HG03354 (cell line): ENCODE data around the gene ZSCAN22.
"Not testable (repeated sequence)": the region's sequence is repeated elsewhere in the genome, so short reads cannot be mapped to it uniquely, and the experiment has no call there.

Source experiments
- ATAC-seq: cut with Tn5 transposase; IDR thresholded peaks from one replicate; pipeline ENCODE4 v1.9.1; 2021; ENCODE audit warnings: mild to moderate bottlenecking; ENCODE audit not compliant: unreplicated experiment, poor library complexity, severe bottlenecking

Gene ZSCAN22

DNA sequence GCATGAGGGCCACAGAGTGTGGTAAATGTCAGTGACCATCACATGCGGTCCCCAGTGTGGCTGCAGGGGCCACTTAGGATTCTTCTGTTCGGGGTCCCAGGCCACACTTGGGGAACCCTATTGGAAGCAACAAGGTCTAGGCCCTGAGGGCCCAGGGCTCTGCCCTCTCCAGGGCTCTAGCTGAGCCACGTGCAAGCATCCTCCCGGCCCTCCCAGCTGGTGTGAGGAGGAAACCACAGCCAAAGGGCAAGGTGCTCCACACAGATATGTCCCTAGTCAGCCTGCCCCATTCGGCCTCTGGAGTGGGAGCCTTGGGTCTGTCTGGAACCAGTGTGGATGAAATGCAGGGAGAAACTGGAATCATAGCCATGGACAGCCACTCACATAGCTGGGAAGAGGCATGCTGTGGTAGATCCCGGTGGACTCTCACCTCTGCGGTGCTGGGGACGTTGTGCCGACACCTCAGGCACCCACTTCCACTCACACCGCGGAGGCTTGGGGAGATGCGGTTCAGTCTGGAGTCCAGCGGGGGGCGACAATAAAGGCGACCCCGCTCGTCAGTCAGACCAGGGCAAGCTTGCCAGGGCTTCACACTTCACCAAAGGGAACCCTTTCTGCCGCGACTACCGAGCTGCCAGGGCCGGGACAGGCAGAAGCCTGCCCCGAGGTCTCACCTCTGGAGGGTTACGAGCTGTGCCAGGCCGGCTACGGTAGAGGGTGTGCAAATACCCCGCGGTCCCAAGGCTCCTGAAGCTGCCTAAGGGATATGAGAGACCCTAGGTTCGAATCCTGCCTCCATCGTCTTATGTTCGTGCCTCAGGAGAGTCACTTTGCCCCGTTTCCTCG is 40.0 kb downstream of the ZSCAN22 start:
- ATAC-seq: no peak

DNA sequence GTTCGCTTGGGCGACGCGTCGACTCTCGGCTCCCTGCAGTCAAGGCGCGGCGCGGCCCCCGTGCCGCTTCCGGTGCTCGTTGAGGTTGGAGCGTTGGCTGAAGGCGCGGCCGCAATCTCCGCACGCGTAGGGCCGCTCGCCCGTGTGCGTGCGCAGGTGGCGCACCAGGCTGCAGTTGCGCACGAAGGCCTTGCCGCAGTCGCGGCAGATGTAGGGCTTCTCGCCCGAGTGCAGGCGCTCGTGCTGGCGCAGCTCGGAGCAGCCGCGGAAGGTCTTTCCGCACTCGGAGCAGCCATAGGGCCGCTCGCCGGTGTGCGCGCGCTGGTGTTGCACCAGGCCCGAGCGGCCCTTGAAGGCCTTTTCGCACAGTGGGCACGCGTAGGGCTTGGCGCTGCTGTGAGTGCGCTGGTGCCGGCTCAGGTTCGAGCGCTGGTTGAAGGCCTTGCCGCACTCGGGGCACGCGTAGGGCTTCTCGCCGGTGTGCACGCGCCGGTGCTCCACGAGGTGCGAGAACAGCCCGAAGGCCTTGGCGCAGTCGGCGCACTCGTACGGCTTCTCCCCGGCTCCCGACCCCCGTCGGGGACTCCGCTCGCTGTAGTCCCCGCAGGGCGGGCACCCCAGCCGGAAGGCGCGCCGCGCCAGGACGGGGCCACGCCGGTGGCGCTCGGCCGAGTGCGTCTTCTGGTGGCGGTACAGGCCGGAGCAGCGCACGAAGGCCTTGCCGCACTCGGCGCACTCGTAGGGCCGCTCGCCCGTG is 41.1 kb downstream of the ZSCAN22 start:
- no peak for ATAC-seq

DNA sequence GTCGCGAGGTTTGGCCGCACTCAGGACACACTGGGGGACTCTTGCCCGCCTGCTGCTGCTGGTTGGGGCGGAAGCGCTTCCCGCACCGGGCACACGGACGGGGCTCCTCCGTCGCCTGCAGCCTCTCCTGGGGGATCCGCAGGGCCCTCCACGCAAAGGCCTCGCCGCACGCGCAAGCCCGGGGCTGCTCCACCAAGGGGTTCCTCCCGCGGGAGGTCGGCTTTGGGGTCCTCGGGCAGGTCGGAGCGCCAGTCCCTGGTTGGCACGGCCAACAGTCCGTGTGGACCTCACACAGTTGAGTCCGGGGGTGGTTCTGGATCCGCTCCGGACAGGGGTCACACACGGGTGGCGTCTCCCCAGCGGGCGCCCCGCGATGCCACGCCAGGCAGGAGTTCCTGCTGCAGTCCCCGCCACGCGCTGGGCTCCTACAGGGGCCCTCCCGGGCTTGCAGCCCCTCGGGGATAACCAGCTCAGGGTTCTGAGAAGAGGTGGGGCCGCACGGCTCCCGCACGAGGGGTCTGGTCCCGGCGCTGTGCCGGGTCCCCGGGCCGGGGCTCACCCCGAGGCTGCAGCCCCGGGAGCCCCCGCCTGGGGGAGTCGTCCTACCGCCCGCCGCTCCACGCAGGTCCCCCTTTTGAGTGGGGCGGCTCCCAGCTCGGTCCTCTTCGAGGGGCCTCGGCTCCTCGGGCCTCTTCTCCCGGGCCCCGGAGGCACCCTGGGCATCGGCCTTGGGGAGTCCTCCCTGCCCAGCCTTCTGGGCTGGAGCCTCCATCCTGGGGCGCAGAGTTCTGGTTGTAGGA is 42.0 kb downstream of the ZSCAN22 start:
- ATAC-seq: no peak

DNA sequence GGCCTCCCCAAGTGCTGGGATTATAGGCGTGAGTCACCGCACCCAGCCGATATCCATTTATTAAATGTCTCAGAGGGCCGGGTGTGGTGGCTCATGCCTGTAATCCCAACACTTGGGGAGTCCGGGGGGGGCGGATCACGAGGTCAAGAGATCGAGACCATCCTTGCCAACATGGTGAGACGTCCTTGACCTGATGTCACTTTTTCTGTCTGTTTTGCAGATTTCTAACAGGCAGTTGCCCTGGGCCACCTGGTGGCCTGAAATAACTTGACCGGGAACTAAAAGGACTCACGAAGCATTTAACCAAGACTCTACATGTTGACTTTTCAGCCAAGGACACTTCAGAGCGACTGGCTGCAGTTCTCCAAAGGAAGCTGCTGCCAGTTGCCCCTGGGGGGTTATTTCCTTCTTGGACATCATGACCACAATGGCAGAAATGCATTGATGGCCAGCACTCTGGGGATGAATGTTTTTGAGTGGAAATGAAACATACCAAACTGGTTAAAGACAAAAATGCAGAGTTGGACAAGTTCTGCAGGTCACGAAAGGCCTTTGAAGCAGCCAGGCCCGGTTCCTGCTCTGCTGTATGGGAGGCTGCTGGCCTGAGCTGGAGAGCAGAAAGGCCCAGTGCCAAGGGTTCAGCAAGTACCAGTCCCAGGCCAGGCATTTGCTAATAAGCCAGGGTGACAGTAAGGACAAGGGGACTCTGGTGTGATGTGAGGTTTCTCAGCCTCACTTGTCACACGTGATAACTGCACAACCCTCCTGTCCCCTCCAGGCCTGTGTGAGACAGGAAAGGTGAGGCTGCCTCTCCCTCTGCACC is 45.7 kb downstream of the ZSCAN22 start:
- ATAC-seq: no peak

DNA sequence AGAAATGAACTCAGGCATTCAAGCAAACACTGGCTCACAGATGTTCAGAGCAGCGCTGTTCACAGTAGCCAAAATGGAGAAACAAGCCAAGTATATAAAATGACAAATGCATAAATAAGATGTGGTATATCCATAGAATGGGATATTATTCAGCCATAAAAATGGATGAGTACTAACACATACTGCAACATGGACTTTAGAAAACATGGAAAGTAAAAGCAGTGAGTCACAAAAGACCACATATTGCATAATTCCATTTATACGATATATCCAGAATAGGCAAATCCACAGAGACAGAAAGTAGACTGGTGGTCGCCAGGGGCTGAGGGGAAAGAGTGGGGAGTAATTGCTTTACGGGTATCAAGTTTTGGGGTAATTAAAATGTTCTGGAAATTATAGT is 47.4 kb downstream of the ZSCAN22 start:
- no peak for ATAC-seq

DNA sequence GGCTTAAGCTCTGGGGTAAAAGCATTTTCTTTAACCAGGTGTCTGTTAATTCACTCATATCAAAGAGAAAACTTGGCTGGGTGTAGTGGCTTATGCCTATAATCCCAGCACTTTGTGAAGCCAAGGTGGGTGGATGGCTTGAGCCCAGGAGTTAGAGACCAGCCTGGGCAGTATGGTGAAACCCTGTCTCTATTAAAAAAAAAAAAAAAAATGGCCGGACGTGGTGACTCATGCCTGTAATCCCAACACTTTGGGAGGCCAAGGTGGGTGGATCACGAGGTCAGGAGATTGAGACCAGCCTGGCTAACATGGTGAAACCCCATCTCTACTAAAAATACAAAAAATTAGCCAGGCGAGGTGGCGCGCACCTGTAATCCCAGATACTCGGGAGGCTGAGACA is 49.9 kb downstream of the ZSCAN22 start:
- not testable (repeated sequence) for ATAC-seq

DNA sequence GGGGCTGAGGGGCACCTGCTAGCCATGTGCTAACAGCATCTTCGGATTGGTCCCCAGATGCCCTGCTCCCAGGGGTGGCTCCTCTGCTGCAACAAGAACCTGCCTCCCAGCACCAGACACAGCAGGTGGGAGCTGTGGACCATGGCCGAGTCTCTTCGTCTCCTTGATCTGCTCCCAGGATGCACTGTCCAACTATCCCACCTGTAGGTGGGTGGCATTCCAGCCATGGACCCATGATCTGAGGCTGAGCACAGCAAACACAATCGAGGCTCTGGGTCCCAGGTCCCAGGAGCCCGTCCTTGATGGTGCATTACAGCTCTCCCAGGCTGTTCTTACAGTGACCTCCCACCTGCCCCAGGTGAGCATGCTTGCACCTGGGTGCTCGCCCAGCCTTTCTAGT is 52.5 kb downstream of the ZSCAN22 start:
- no peak for ATAC-seq

DNA sequence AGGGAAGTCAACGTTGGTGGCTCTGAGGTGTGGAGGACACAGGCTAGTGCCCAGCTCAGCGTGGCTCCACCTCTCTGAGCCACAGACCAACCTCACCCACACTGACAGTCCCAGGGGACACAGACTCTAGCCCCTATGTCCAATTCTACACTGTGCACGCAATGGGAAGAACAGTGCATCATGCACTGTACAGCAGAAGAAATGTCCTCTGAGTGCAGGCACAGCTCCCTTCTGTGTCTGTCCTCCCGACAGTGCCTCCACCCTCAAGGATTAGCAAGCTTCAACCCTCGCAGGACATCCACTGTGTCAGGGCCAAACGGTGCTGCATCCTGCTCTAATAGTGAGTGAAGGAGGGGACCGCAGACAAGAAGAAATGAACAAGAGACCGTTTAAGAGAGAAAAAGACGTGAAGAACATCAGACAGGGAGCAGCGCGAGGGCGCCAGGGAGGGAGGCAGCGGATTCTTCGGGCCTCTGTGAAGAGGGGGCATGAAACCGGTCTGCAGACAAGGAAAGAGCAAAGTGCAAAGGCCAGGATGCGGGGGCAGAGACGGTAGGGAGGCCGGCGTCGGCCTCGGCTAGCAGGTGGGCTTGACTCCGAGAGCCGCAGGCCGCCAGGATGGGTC is 53.4 kb downstream of the ZSCAN22 start:
- no peak for ATAC-seq

DNA sequence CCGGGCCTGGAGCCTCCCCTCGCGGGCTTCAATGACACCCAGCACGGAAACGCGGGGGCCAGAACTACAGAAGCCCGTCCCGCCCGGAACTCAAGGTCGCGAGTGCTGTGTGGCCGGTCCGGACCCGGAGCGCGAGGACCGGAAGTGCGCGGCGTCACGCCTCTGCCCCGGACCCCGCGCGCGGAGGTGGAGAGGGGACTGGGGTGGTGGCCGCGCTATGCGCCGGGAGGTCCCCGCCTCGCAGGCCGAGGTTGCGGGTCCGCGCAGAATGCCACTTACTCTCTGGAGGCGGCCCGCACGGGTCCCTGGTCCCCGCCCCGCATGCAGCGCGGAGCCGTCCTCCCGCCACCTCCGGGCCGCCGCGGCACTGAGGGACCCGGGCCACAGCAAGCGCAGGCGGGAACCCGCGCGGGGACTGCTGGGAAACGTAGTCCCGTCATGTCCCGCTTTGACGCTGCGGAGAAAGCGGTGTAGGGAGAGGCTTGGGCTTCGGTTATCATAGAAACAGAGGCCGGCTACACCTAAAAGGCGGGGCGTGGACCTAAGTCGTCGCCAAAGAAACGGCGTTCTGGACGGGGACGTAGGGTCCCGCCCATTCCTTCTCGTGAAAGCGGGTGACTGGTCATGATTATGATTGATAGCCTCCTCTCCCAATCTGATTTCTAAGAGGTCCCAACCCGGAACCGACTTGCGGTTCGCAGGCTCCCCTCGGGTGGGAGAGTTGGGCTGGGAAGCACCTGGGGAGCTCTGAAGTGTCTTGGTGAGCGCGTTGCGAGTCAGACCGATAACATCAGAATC is 54.1 kb downstream of the ZSCAN22 start, which contains the start of gene ZNF837:
ZNF837 (minus strand) TSS at position 369 of the 798 bp plus-strand sequence. CDS start 11,698 bp downstream, outside the sequence.
- ATAC-seq: peak; percentile 88

DNA sequence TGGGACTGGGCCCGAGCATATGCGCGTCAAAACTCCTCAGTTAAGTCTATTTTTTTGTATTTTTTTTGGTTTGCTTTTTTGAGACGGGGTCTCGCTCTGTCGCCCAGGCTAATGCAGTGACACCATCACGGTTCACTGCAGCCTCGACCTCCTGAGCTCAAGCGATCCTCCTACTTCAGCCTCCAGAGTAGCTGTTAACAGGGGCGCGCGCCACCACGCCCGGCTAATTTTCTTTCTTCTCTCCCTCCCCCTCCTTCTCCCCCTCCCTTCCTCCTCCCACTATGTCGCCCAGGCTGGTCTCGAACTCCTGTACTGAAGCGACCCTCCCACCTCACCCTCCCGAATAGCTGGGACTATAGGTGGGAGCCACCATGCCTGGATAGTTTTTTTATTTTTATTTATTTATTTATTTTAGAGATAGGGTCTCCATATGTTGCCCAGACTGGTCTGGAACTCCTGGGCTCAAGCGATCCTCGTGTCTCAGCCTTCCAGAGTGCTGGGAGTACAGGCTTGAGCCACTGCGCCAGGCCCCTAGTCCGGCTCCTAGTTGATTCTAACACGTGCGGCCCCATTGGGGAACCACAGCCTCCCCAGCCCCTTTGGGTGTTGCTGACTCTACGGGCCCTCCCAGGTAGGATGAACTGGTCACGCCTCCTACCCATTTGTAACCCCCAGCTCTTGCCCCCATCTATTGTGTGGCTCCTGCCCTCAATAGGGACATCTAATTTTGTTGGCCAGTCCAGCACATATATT is 54.8 kb downstream of the ZSCAN22 start:
- no peak for ATAC-seq

DNA sequence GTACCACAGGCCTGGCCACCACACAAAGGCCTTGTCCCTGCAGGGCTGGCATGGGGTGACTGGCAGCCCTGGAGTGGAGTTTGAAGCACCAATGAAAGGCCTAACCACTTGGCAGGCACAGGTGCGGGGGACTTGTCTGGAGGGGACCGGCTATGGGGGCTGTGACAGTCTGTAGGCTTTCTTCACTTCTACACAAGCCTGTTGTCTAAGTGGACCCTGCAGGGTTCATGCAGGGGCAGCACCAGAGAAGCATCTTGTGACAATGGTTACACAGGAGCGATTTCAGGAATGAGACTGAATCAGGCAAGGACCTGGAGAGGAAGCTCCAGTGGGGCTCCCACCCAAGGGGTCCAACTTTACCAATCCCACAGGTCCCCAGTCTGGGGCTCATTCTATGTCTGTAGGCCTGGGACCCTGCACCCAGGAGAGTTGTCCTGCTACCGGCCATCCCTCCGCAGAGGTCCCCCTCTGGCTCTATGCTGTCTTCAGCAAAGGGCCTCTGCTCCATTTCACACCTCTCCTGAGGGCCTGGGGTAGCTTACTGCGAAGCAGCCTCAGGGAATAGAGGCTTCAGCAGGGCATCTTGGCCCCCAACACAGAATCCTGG is 56.3 kb downstream of the ZSCAN22 start:
- ATAC-seq: no peak

DNA sequence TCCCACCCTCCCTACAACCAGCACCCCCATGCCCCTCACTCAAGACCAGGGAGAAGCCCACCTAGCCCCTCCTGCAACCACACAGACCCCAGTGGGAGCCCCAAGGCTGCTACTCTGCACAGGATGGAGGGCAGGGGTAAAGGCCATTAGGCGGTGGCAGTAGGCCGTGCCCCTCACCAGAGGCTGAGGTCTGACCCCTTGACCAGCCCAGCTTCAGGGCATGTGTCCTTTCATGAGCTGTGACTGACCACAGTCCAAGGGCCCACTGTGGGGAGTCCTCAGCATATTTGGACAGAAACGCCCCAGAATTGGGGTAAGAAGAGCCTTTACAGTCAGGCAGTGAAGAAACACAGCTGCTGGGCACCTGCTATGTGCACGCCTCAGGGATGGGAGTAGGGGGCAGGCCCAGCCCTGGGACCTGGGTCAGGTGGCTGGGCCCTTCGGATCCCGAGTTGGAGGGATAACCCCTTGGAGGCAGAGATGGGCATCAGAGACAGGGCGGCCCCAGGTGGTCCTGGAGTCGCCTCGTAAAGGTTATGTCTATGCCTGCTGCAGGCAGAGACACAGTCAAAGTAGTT is 58.6 kb downstream of the ZSCAN22 start:
- no peak for ATAC-seq

DNA sequence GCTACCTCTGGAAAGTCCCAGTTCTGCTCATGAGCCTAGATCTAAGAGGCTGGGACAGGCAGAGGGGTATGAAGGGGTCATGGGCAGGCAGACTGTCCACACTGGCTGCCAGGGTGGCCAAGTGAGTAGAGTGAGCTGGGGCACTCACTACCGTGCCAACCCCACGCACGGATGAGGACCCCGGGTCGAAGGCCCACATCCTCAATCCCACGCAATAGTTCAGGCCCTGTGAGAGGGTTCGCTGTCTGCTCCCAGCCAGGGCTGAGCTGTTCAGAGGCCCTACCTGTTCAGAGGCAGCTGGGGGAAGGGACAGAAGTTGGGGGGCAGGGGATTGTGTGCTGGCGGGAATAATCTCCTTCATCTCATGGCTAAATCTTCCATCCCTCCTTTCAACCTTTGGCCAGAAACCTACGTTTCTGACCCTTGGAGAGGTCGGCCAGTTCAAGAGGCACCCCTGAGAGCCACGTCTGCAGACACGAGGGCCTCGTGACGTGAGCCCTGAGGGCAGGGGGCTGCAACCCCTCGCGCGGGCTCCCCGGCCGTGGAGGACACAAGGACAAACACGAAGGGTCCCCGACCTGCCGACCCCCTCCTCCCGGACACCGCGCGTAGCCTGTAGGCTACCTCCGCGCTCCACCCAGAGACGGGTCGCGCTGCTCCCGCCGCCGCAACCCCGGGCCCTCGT is 59.2 kb downstream of the ZSCAN22 start:
- peak; percentile 11 for ATAC-seq

DNA sequence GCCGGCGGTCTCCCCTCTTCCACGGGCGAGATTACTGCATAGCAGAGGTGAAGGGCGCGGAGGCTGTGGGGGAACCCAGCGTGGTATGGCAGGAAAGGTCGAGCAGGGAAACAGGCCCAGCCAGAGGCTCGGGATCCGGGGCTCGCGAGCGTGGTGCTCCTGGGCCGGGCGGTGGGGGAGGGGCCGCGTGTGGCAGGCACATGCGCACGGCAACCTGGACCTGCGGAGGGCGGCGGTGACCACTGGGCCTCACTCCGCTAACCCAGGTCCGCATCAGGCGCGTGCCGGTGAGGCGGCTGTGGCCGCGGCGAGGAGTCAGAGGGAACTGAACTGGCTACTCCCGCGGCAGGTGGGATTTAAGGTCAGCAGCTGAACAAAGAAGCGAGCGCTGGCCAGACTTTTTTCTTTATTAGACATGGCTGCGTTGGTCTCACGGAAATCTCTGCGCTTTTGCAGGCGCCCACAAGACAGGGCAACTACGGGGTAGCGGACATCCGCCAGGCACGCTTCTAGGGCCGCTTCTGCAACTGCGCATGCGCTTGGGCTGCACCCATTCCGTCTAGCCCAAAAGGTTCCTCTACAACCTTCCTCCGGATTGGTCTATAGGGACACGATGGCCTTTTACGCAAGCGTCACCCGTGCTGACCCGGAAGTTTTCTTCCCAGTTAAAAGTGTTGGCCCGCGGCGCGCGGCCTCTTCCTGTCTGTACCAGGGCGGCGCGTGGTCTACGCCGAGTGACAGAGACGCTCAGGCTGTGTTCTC is 60.0 kb downstream of the ZSCAN22 start, which contains the start of gene RPS5:
RPS5 (plus strand) TSS at position 694 of the 762 bp plus-strand sequence. CDS start 869 bp downstream, outside the sequence.
- peak; percentile 88 for ATAC-seq
